Kidney capillary endothelial cell (primary cell): ENCODE data around the gene CYLD.

Experiments
- DNase-seq: peaks from one replicate; pipeline ENCODE4 v3.0.0-alpha.2; 2018; ENCODE audit warnings: low spot score

The CYLD gene

DNA sequence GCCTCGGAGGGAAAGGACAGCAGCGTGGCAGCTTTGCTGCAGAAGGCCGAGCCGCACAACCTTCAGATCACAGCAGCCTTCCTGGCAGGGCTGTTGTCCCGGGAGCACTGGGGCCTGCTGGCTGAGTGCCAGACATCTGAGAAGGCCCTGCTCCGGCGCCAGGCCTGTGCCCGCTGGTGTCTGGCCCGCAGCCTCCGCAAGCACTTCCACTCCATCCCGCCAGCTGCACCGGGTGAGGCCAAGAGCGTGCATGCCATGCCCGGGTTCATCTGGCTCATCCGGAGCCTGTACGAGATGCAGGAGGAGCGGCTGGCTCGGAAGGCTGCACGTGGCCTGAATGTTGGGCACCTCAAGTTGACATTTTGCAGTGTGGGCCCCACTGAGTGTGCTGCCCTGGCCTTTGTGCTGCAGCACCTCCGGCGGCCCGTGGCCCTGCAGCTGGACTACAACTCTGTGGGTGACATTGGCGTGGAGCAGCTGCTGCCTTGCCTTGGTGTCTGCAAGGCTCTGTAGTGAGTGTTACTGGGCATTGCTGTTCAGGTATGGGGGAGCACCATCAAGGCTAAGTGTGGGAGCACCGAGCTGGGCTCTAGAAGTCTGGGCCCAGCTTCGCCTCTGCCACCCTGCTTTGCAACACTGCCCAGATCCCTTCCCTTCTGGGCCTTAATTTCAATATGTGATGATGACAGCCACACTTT lies 29.9 kb upstream of the CYLD start:
- no peak for DNase-seq

DNA sequence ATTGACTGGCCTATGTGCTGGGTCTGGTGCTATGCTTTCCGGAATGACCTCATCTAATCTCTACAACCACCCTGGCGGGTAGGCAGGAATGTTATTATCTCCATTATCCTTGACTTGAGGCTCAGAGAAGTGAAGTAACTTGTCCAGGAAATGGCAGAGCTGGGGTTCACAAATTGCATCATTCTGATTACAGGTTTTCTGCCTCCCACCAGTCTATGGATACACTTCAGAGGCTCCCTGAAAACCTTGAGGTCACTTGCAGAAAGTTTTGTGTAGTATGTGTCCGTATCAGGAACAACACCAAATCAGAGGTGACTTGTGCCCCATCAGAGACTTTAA lies 29.4 kb upstream of the CYLD start:
- no peak for DNase-seq

DNA sequence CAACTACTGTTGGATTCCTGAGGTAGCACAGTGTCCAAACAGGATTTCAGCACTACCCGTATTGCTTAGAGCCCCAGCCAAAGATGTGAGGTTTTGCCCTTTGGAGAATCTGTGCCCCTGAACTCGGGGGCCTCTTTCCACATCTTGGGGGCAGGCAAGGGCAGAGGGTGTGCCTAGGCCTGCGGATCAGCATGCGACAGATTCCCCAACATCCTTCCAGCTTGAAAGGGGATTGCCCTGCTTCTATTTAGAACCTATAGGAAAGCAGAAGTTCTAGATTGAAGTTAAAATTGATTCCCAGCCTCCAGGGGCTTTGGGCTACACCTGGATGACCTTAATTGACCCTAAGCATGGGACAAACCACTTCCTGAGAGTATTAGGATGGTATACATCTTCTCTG lies 28.9 kb upstream of the CYLD start:
- no peak for DNase-seq

DNA sequence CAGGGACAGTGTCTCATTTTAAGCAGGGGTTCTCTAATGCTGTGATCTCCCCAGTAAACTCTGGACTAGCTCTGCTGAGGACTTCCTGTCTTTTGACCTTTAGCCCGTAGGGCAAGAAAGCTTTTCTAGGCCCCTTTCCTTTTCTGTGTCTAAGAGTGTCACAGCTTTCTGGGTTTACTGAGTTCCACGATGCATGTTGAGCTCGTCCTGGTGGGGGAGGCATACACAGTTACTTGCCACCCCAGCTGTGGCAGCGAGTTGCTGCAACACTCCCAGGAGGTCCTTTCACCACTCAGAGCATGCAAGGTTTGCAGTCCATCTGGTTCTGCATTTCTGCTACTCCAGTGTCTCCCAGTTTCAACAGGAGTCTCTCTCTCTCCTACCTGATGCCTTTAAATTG lies 24.8 kb upstream of the CYLD start:
- DNase-seq, result no peak

DNA sequence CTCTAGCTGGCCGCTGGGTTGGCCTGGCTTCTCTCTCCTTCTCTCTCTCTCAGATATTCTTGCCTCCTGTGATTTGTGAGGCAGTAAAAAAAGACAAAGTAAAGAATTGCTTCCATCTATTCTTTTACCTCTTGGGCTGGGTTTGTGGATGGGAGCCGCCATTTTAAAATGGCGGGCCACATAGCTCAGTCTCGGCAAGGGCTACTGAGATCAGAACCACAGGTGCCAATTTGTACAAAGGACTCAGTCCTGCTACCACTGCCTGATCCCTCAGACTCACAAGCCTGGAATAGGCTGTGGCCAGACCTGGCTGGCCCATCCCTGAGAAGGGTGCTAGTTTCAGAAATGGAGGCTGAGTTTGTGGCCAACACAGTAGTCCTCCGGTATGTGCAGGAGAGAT lies 24.4 kb upstream of the CYLD start:
- no peak for DNase-seq

DNA sequence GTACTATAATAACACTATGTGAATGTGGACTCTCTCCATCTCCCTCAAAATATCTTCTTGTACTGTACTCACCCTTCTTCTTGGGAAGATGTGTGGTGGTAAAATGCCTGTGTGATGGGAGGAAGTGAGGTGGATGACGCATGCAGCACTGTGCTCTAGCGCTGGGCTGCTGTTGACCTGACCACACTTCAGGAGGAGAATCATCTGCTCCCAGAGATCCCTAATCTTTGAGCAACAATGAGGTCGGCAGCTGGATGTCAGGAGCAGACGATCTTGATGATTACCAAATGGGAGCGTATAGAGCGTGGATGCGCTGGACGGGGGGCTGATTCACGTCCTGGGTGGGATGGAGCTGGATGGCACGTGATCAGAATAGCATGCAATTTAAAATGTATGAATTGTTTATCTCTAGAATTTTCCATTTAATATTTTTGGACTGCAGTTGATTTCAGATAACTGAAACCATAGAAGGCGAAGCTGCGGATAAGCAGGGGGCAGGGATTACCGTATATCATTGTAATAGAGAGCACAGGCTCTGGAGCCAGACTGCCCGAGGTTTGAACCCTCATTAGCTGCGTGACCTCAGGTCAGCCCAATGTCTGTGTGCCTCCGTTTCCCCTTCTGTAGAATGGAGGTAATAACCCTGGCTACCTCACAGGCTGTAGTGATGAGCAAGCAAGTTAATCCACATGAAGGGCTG lies 23.7 kb upstream of the CYLD start:
- no peak for DNase-seq

DNA sequence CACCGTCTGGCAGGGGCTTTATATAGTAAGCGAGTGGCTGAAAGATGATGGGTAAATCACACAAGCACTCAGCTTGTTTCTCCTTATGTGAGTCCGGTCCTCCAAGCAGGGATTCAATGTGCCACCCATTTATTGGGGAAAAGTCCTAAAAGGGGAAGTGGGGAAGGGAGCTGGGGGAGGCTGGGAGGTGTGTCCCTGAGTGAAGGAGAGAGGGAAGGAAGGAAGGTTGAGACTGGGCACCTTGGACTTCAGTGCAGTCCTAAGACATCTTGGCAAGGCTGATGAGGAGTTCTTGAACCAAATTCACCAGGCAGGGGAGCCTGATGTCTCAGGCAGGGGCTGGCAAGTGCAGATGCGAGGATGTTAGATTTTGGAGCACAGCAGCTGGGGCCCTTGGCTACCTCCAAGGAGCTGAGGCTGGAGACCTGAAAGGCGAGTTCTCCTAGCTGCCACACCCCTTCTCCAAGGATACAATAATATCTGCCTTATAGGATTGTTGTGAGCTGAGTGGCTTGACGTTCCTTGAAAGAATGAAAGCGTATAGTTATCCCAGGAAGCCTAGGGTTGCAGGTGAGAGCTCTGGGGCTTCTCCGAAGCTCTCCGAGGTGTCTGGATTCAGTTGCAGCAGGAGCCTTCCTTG lies 23.0 kb upstream of the CYLD start:
- DNase-seq, result no peak

DNA sequence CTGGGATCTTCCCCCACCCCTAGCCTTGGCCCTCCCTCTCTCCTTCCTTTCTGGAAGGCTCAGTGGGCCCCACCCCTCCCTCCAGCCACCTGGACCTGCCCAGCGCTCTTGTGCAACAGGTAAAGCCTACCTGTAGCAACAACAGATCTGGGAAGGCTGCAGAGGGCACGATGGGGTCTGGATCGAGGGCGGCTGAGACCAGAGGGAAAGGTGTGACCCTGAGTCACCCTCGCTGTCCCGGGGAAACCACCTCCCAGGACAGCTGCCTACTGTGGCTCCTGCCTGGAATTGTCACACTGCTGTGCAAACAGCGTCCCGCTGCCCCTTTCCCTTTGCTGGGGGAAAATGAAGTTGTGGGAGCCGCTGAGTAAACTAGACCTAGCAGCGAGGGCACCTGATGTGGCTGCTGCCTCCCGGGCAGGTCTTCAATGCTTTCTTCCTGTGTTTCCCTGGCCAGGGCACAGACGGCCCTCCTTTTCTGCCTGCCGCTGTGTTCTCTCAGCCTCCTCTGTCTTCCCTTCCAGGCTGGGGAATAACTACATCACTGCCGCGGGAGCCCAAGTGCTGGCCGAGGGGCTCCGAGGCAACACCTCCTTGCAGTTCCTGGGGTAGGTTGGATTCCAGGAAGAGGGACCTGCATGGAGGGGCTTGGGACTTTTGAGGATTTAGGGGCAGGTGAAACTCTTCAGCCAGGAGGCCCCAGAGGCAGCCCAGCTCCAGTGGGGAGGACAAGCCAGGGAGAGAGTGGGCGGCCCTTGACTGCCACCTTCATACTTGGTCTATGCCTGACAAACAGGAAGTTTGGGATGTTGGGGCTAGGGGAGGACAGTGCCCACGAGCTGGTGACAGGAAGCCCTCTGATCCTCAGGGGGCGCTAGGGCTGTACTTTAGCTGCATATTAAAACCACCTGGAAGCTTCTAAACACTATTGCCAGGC lies 22.2 kb upstream of the CYLD start:
- no peak for DNase-seq

DNA sequence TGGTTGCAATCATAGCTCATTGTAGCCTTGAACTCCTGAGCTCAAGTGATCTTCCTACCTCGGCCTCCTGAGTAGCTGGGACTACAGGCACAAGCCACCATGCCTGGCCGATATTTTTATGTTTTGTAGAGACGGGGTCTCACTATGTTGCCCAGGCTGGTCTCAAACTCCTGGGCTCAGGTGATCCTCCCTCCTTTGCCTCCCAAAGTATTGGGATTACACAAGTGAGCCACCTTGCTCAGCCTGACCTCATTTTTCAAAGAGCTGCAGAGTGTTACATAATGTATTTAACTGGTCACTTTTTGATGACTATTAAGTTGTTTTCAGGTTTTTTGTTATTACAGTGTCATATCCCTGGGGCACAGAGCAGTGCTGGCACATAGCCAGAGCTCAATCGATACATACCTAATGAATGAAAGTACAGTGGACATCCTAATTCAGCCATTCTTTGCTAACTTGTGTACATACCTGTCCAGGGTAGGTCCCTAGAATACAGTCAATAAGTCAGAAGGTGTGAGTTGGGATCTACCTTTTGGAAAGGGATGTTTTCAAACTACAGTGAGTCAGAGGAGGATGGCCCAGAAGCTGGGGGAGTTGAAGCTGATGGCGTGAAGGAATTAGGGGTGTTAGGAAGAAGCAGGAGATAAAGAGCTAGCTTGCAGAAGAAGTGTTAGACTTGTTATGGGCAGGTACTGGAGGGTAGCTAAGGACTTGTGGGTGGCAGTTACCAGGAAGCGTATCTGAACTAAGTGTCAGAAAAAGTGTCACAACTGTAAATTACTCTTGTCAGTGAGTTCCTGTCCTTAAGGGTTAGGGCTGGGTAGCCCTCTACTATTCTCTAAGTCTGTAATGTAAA lies 20.1 kb upstream of the CYLD start:
- DNase-seq, result no peak

DNA sequence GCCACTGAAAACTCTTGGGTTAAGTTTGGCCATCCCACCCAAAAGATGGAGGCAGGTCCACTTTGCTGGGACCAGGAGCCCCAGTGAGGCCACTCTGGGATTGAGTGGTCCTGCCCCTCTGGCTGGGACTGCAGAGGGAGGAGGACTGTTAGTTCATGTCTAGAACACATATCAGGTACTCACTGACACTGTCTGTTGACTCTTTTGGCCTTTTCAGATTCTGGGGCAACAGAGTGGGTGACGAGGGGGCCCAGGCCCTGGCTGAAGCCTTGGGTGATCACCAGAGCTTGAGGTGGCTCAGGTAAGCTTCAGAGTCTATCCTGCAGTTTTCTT lies 19.5 kb upstream of the CYLD start:
- DNase-seq, result no peak

DNA sequence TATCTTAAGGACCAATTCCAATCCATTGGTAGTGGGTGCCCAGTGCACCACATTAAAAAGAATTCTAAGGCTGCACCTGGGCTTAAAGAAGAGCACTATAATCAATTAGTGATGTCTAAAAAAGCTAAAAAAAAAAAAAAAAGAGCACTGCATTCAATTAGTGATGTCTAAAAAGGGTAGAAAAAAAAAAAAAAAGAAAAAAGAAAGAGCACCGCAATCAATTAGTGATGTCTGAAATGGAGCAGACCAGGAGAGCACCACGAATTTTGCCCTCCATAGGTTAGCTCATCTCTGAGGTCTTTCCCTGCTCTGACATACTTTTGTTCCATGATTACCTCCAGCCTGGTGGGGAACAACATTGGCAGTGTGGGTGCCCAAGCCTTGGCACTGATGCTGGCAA lies 18.9 kb upstream of the CYLD start:
- DNase-seq, result no peak

DNA sequence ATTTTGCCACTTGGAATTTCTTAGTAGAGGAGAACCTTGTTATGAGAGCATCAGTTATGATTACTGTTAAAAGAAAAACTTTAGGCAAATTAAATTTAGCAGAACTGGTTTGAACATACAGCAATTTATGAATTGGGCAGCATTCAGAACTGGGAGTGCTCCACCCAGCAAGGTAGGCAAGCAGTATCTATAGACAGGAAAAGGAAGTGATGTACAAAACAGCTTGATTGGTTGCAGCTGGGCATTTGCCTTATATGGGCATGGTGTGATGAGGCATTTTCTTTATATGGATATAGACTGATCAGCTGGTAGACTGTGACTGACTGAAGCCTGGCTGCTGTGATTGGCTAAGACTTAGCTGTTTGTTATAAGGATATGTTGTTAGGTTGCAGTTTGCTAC lies 17.6 kb upstream of the CYLD start:
- DNase-seq, result no peak

DNA sequence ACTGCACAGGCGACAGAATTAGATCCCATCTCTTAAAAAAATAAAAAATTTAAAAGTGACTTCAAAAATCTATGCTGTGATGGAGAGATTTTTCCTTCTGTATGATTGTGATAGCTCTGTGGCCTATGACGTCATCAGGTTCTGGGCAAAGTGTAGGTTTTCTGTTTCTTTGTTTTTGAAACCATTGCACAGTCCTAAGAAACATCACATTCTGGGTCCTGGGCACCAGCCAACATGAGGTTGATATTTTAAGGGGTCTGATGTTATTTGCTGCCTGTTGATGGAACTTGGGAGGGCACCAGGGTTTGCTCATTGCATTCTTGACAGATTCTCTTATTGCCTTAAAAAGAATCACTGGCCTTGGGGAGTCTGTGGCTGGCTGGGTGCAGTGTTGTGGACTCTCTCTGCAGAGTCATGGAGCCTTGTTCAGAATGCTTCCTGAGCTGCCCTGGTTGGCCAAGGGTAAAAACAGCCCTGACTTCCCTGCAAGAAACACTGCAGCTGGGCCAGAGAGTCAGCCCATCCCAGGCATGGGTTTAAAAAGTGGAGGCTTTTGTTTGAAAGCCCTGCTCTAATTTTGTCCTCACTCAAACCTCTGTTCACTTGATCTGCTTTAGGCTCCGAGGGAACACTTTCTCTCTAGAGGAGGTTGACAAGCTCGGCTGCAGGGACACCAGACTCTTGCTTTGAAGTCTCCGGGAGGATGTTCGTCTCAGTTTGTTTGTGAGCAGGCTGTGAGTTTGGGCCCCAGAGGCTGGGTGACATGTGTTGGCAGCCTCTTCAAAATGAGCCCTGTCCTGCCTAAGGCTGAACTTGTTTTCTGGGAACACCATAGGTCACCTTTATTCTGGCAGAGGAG lies 10.5 kb upstream of the CYLD start:
- no peak for DNase-seq

DNA sequence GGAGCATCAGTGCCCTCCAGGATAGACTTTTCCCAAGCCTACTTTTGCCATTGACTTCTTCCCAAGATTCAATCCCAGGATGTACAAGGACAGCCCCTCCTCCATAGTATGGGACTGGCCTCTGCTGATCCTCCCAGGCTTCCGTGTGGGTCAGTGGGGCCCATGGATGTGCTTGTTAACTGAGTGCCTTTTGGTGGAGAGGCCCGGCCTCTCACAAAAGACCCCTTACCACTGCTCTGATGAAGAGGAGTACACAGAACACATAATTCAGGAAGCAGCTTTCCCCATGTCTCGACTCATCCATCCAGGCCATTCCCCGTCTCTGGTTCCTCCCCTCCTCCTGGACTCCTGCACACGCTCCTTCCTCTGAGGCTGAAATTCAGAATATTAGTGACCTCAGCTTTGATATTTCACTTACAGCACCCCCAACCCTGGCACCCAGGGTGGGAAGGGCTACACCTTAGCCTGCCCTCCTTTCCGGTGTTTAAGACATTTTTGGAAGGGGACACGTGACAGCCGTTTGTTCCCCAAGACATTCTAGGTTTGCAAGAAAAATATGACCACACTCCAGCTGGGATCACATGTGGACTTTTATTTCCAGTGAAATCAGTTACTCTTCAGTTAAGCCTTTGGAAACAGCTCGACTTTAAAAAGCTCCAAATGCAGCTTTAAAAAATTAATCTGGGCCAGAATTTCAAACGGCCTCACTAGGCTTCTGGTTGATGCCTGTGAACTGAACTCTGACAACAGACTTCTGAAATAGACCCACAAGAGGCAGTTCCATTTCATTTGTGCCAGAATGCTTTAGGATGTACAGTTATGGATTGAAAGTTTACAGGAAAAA lies 9.7 kb upstream of the CYLD start:
- DNase-seq, result no peak

DNA sequence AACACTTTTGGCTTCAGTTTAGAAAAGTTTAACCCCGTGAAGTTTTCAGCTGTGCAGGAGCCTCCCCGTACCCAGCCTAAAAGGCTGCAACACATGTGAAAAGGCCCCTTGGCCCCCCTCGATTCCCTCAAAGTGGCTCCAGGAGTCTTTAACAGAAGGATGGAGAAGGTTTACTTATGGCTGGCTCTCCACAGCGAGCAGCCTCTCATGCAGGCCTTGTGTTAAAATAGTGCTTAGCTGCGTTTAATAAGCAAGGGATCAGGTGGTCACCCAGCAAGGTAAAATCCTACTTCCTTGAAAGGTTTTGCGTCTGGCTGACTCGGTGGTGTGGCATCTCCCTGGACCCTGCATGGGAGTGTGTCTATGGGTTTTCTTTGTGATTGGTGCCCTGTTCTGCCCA lies 8.4 kb upstream of the CYLD start:
- no peak for DNase-seq

DNA sequence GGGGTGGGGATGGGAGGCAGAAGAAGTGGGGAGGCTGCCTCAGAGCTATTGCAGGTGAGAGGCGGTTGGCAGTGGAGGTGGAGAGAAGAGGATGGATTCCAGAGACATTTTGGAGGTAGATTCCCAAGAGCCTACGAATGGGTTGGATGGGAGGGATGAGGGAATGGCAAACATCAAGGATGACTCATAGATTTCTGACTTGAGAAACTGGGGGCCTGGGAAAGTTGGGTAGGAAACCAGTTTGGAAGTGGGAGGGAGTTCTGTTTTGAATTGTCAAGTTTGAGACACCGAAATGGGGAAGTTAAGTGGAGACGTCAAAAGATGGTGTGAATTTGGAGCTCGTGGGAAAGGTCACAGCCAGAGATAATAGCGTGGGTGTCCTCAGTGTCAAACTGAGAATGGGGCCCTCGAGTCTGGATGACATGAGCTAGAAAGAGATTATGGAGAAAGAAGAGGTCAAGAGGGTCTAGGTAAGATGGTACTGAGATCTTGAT lies 6.2 kb upstream of the CYLD start:
- DNase-seq, result no peak

DNA sequence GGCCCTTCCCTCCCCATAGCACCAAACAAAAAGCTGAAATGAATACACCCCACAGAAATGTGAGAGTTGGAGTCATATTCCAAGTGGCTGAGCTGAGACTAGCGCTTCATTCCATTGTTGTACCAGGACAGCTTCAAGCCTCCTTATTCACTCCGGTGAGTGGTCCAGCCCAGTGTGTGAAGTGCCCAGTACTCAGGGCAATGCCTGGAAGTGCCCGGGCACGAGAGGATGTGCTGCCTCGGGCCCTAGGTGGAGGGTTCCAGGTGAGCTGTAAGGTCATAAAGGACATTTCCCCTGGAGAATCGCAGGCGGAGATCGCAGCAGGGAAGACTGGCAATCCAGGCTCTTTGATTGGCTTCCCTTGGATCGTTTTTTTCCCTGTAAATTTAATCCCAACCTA lies 5.4 kb upstream of the CYLD start:
- no peak for DNase-seq

DNA sequence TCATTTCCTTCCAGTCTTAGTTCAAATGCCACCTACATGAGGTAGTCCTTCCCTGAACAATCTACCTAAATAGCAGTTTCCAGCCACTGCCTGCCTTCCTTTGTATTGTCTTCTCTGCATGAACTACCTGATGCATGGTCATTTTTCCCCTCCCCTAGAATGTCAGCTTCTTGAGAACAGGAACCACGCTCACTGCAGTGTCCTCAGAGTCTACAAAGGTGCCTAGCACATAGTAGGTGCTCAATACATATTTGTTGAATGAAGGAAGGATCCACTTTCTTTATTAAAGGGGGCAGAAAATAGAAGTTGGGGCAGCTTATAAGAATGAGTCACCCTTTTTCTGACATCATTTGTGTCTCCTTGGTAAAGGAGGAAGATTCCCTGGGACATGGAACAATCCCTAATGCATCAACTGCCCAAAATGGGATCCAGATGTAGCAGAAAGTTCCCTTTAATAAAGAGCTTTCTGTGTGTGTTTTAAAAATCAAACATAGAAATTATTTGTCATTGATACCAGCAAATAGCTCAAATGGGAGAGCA lies 4.4 kb upstream of the CYLD start:
- no peak for DNase-seq

DNA sequence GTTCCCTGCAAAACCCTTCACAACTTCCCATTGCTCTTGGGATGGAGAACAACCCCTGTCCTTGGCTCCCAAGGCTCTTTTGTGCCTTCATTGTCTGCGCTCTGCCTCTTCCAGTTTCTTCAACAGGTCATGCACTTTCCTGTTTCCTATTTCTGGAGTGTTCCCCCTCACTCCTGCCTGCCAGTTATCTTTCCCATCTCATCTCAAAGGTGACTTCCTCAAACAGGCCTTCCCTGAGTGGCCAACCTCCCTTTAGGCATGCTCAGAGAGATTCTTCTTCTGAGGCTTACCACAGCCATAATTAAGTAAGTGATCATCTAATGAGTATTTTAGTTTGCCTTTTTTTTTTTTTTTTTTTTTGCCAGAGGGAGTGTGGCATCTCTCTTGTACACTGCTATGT lies 2.9 kb upstream of the CYLD start:
- no peak for DNase-seq
